ENCODE measurements around the gene RNLS. TPM values are rescaled to one million over a fixed set of nuclear protein-coding genes. Genes with fewer than 3 reads are reported as not detected.

The RNLS gene
- total RNA-seq, 1 experiment from 2014 or later = 9.7 TPM

- no peaks in the 10 kb centered on the region for H3K27me3 ChIP-seq (ENCODE audit: control insufficient read depth, insufficient read depth, low read length)
- no peak overlapping the region for H3K4me3 ChIP-seq (ENCODE audit: insufficient read depth, low read depth, low read length)
- H3K36me3 ChIP-seq (replicated peaks; ENCODE audit: control insufficient read depth, insufficient read depth, low read length) = no peaks in the 10 kb centered on the region
- no peak for DNase-seq
Measured at GRCh38 chr10:88256013-88256680, 327.0 kb downstream of the RNLS start.

GRCh38 chr10:88254091-88254490 is 329.0 kb downstream of the RNLS start:
- DNase-seq = no peak
- H3K4me3 ChIP-seq (ENCODE audit: insufficient read depth, low read depth, low read length) = no peak overlapping the region
- H3K27me3 ChIP-seq (ENCODE audit: control insufficient read depth, insufficient read depth, low read length) = no peaks in the 10 kb centered on the region
- H3K36me3 ChIP-seq (replicated peaks; ENCODE audit: control insufficient read depth, insufficient read depth, low read length) = no peaks in the 10 kb centered on the region

- no peak for DNase-seq
- Histone ChIP-seq H3K36me3 (replicated peaks; ENCODE audit: control insufficient read depth, insufficient read depth, low read length) (no peaks in the 10 kb centered on the region), H3K4me3 (ENCODE audit: insufficient read depth, low read depth, low read length) (no peak overlapping the region), H3K27me3 (ENCODE audit: control insufficient read depth, insufficient read depth, low read length) (no peaks in the 10 kb centered on the region)
Measured at GRCh38 chr10:88253622-88254021, 329.5 kb downstream of the RNLS start.

- Histone ChIP-seq H3K27me3 (ENCODE audit: control insufficient read depth, insufficient read depth, low read length) (no peaks in the 10 kb centered on the region), H3K36me3 (replicated peaks; ENCODE audit: control insufficient read depth, insufficient read depth, low read length) (no peaks in the 10 kb centered on the region), H3K4me3 (ENCODE audit: insufficient read depth, low read depth, low read length) (no peak overlapping the region)
- no peak for DNase-seq
Measured at GRCh38 chr10:88253128-88253527, 330.0 kb downstream of the RNLS start.

- Histone ChIP-seq H3K27me3 (ENCODE audit: control insufficient read depth, insufficient read depth, low read length) (no peaks in the 10 kb centered on the region), H3K4me3 (ENCODE audit: insufficient read depth, low read depth, low read length) (no peak overlapping the region), H3K36me3 (replicated peaks; ENCODE audit: control insufficient read depth, insufficient read depth, low read length) (no peaks in the 10 kb centered on the region)
- no peak for DNase-seq
Measured at GRCh38 chr10:88249450-88249849, 333.7 kb downstream of the RNLS start.

GRCh38 chr10:88246675-88247074 is 336.4 kb downstream of the RNLS start:
- Histone ChIP-seq H3K4me3 (ENCODE audit: insufficient read depth, low read depth, low read length) (no peak overlapping the region), H3K36me3 (replicated peaks; ENCODE audit: control insufficient read depth, insufficient read depth, low read length) (no peaks in the 10 kb centered on the region), H3K27me3 (ENCODE audit: control insufficient read depth, insufficient read depth, low read length) (no peaks in the 10 kb centered on the region)
- DNase-seq = no peak

GRCh38 chr10:88245974-88246511 is 337.1 kb downstream of the RNLS start:
- no peak for DNase-seq
- Histone ChIP-seq H3K4me3 (ENCODE audit: insufficient read depth, low read depth, low read length) (no peak overlapping the region), H3K27me3 (ENCODE audit: control insufficient read depth, insufficient read depth, low read length) (no peaks in the 10 kb centered on the region), H3K36me3 (replicated peaks; ENCODE audit: control insufficient read depth, insufficient read depth, low read length) (no peaks in the 10 kb centered on the region)

GRCh38 chr10:88244781-88245625 is 338.1 kb downstream of the RNLS start:
- Histone ChIP-seq H3K27me3 (ENCODE audit: control insufficient read depth, insufficient read depth, low read length) (no peaks in the 10 kb centered on the region), H3K4me3 (ENCODE audit: insufficient read depth, low read depth, low read length) (no peak overlapping the region)
- no peak for DNase-seq

GRCh38 chr10:88243836-88244730 is 339.0 kb downstream of the RNLS start:
- no peaks in the 10 kb centered on the region for H3K36me3 ChIP-seq (replicated peaks; ENCODE audit: control insufficient read depth, insufficient read depth, low read length)
- no peaks in the 10 kb centered on the region for H3K27me3 ChIP-seq (ENCODE audit: control insufficient read depth, insufficient read depth, low read length)
- no peak for DNase-seq
- no peak overlapping the region for H3K4me3 ChIP-seq (ENCODE audit: insufficient read depth, low read depth, low read length)

More at GRCh38 chr10:88244781-88245625, 338.1 kb downstream of the RNLS start:
- no peaks in the 10 kb centered on the region for H3K36me3 ChIP-seq (replicated peaks; ENCODE audit: control insufficient read depth, insufficient read depth, low read length)

- no peak overlapping the region for H3K4me3 ChIP-seq (ENCODE audit: insufficient read depth, low read depth, low read length)
- no peaks in the 10 kb centered on the region for H3K27me3 ChIP-seq (ENCODE audit: control insufficient read depth, insufficient read depth, low read length)
- DNase-seq = no peak
Measured at GRCh38 chr10:88243202-88243744, 339.8 kb downstream of the RNLS start.

GRCh38 chr10:88241501-88241900 is 341.6 kb downstream of the RNLS start:
- Histone ChIP-seq H3K27me3 (ENCODE audit: control insufficient read depth, insufficient read depth, low read length) (no peaks in the 10 kb centered on the region), H3K36me3 (replicated peaks; ENCODE audit: control insufficient read depth, insufficient read depth, low read length) (no peaks in the 10 kb centered on the region), H3K4me3 (ENCODE audit: insufficient read depth, low read depth, low read length) (no peak overlapping the region)
- no peak for DNase-seq

More at GRCh38 chr10:88243202-88243744, 339.8 kb downstream of the RNLS start:
- no peaks in the 10 kb centered on the region for H3K36me3 ChIP-seq (replicated peaks; ENCODE audit: control insufficient read depth, insufficient read depth, low read length)

GRCh38 chr10:88239212-88239611 is 343.9 kb downstream of the RNLS start:
- Histone ChIP-seq H3K4me3 (ENCODE audit: insufficient read depth, low read depth, low read length) (no peak overlapping the region), H3K27me3 (ENCODE audit: control insufficient read depth, insufficient read depth, low read length) (no peaks in the 10 kb centered on the region), H3K36me3 (replicated peaks; ENCODE audit: control insufficient read depth, insufficient read depth, low read length) (no peaks in the 10 kb centered on the region)
- DNase-seq = no peak

GRCh38 chr10:88238615-88238914 is 344.6 kb downstream of the RNLS start:
- Histone ChIP-seq H3K27me3 (ENCODE audit: control insufficient read depth, insufficient read depth, low read length) (no peaks in the 10 kb centered on the region), H3K4me3 (ENCODE audit: insufficient read depth, low read depth, low read length) (no peak overlapping the region), H3K36me3 (replicated peaks; ENCODE audit: control insufficient read depth, insufficient read depth, low read length) (no peaks in the 10 kb centered on the region)
- no peak for DNase-seq

- no peak overlapping the region for H3K4me3 ChIP-seq (ENCODE audit: insufficient read depth, low read depth, low read length)
- H3K27me3 ChIP-seq (ENCODE audit: control insufficient read depth, insufficient read depth, low read length) = no peaks in the 10 kb centered on the region
- H3K36me3 ChIP-seq (replicated peaks; ENCODE audit: control insufficient read depth, insufficient read depth, low read length) = no peaks in the 10 kb centered on the region
- DNase-seq = no peak
Measured at GRCh38 chr10:88237896-88238614, 345.1 kb downstream of the RNLS start.

Measured in H7 (cell line).